ENCODE measurements around the gene DYNC2H1. TPM values are rescaled to one million over a fixed set of nuclear protein-coding genes. Genes with fewer than 3 reads are reported as not detected.

DYNC2H1 gene
- total and polyA plus RNA-seq, 8 donors, result 12.8 to 41.2 (median 31.1) TPM

DNA sequence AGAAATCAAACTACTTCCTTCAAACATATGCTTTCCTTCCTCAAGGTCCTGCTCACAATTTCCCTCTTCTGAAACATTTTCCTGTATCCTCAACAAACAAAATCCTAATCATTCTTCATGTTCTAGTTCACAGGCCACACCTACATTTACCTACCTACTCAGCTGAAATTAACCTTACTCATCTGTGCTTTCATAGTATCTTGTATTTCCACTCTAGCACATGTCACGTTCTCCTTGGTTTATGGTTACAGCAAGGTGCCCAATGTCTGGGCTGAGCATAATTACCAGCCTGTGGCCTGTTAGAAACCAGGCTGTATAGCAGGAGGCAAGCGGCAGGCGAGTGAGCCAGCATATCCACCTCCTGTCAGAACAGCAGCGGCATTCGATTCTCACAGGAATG, 30.5 kb upstream of the DYNC2H1 start:
- no peak overlapping the region for H3K4me3 ChIP-seq
- H3K27ac ChIP-seq, result no peak overlapping the region
- H3K27me3 ChIP-seq, result no peaks in the 10 kb centered on the region
- peaks cover 0 to 5% of the 10 kb centered on the region in 2 donors for H3K4me1 ChIP-seq
- TF ChIP-seq, protein P1, sequence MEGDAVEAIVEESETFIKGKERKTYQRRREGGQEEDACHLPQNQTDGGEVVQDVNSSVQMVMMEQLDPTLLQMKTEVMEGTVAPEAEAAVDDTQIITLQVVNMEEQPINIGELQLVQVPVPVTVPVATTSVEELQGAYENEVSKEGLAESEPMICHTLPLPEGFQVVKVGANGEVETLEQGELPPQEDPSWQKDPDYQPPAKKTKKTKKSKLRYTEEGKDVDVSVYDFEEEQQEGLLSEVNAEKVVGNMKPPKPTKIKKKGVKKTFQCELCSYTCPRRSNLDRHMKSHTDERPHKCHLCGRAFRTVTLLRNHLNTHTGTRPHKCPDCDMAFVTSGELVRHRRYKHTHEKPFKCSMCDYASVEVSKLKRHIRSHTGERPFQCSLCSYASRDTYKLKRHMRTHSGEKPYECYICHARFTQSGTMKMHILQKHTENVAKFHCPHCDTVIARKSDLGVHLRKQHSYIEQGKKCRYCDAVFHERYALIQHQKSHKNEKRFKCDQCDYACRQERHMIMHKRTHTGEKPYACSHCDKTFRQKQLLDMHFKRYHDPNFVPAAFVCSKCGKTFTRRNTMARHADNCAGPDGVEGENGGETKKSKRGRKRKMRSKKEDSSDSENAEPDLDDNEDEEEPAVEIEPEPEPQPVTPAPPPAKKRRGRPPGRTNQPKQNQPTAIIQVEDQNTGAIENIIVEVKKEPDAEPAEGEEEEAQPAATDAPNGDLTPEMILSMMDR (IDR thresholded peaks at IDR 0.05), result no peak
- DNase-seq (no peak), ATAC-seq (no peak)
- peaks cover 0 to 56% of the 10 kb centered on the region in 2 donors for H3K36me3 ChIP-seq
- H3K9me3 ChIP-seq, result no peaks in the 10 kb centered on the region
- intact Hi-C loops (cut with DNase I), result no loop called here

DNA sequence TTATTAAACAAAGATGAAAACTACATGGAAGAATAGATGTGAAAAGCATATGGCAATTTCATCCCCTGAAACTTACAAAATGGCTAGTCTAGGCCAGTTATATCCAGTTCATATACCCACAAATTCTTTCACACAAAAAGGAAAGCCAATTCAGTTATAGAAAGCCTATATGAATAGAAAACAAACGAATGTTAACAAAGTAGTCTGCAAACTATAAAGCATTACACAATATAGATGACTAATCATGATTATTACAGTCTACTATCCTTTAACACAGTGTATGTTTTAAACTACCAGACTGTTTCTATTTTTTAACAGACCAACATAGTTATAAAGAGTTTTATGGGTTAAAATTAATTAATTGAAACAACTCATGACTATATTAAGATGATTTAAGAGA, 29.4 kb upstream of the DYNC2H1 start:
- TF ChIP-seq, protein P1 (IDR thresholded peaks at IDR 0.05), result no peak
- Histone ChIP-seq H3K9me3 (no peaks in the 10 kb centered on the region), H3K4me3 (no peak overlapping the region), H3K27me3 (no peaks in the 10 kb centered on the region), H3K4me1 (peaks cover 0 to 5% of the 10 kb centered on the region in 2 donors), H3K36me3 (peaks cover 0 to 64% of the 10 kb centered on the region in 2 donors), H3K27ac (no peak overlapping the region)
- intact Hi-C loops (cut with DNase I), result no loop called here
- DNase-seq (no peak), ATAC-seq (no peak)

DNA sequence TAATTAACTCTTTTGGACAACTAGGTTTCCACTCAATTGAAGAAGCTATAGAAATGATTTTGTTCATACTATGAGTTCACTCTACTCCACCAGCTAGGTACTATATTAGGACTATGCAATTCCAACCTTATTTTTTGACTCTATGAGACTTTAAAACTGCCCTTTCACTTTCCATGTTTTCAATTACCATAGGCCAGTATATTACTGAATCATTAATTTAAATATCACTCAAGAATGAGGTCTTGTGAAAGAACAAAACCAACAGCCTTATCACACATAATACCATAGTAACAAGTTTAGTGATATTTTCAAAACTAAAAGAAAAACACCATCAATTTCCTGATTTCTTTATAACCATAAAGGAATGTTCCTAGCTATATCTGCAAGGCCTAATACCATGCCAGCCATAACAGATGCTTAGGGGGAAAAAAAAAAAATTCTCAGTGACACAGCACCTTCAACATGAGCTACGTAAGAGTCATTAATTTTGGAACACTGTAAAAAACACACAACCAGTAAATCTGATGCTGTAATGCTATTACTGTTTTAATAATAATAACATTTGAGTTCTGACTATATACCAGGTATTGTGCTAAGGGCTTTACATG, 23.4 kb upstream of the DYNC2H1 start:
- no peaks in the 10 kb centered on the region for H3K9me3 ChIP-seq
- H3K36me3 ChIP-seq, result peaks cover 0 to 32% of the 10 kb centered on the region in 2 donors
- H3K4me1 ChIP-seq, result peaks cover 11 to 27% of the 10 kb centered on the region in 2 donors
- TF ChIP-seq, protein P1 (IDR thresholded peaks at IDR 0.05), result no peak
- no peak overlapping the region for H3K4me3 ChIP-seq
- ATAC-seq (no peak), DNase-seq (no peak)
- no peak overlapping the region for H3K27ac ChIP-seq
- intact Hi-C loops (cut with DNase I), result no loop called here
- H3K27me3 ChIP-seq, result no peaks in the 10 kb centered on the region

DNA sequence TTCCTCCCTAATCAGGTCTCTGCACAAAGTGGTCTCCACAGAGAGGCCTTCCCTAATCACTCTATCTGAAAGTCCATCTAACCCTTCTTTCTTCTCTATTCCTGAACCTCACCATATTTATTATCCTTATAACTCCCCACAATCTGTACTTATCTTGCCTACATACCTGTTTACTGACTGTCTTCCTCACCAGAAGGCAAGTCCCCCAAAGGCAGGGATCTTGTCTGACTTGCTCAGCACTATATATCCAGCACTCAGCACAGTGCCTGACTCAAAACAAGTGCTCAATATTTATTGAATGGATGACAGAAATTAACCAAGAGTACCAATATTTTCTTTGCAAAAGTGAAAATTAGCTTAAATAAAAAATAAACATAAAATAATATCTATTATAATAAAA, 22.8 kb upstream of the DYNC2H1 start:
- H3K4me1 ChIP-seq, result peaks cover 11 to 30% of the 10 kb centered on the region in 2 donors
- intact Hi-C loops (cut with DNase I), result no loop called here
- DNase-seq, result no peak
- no peaks in the 10 kb centered on the region for H3K9me3 ChIP-seq
- H3K36me3 ChIP-seq, result peaks cover 0 to 32% of the 10 kb centered on the region in 2 donors
- no peak for ATAC-seq
- no peak overlapping the region for H3K27ac ChIP-seq
- H3K27me3 ChIP-seq, result no peaks in the 10 kb centered on the region
- H3K4me3 ChIP-seq, result no peak overlapping the region
- TF ChIP-seq, protein P1 (IDR thresholded peaks at IDR 0.05), result no peak

DNA sequence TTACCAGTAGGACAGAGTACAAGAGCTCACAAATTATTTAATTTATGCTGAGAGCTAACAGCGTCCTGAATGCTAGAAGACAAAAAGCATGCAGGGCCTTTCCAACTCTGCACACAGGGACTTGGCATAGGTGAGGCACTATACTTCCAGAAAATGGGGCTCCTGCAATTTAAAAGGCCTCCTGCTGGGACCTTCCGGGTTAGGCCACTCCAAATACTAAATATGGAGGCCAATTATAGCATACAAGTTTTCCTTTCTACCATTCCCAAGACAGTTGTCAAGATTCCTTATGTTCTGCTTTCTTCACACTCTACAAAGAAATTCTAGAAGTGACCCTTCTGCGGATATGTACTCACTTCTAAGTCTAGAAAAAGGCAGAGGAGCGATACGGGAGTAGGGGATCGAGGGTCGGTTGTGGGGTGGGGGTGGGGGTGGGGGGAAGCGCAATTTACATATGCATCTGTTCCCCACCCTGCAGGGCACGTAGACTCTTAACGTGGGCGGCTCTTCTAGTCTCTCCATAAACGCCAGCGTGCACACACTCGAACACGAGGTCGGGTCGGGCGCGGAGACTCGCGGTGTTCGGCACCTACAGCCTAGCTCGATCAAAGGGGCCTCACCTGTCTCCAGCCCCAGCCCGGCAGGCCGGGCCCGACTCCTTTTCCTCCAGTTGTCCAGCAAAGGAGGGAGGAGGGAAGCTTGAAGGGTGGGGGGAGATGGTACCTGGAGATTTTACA, 18.0 kb upstream of the DYNC2H1 start:
- Histone ChIP-seq H3K27ac (peak overlapping the region; percentile 82 to 85), H3K4me3 (peak overlapping the region; percentile 91 to 97), H3K36me3 (peaks cover 0 to 6% of the 10 kb centered on the region in 2 donors), H3K9me3 (no peaks in the 10 kb centered on the region), H3K27me3 (peaks cover 0 to 30% of the 10 kb centered on the region in 2 donors), H3K4me1 (peaks cover 11 to 30% of the 10 kb centered on the region in 2 donors)
- intact Hi-C loops (cut with DNase I), result no loop called here
- TF ChIP-seq, protein P1 (IDR thresholded peaks at IDR 0.05), result no peak
- peak; percentile 80 for ATAC-seq
- peak; percentile 11 to 86 (median 42) for DNase-seq

All from left lung (tissue), 10 donors.